Astrocyte (in vitro differentiated cells and primary cell): ENCODE results near the gene ODF4.

Experiments
- EZH2 ChIP-seq: IDR thresholded peaks from 2 replicates; pipeline ENCODE4 v1.6.1; 2012; ENCODE audit warnings: mild to moderate bottlenecking, low read length, inconsistent platforms; ENCODE audit not compliant: insufficient read depth
- TF ChIP-seq, protein P1 (sequence below): IDR thresholded peaks from 2 replicates; pipeline ENCODE4 v1.5.1; 2011; ENCODE audit warnings: low read depth, mild to moderate bottlenecking, inconsistent platforms, low read length, moderate library complexity; ENCODE audit not compliant: insufficient read depth

- TF ChIP-seq, protein P1, sequence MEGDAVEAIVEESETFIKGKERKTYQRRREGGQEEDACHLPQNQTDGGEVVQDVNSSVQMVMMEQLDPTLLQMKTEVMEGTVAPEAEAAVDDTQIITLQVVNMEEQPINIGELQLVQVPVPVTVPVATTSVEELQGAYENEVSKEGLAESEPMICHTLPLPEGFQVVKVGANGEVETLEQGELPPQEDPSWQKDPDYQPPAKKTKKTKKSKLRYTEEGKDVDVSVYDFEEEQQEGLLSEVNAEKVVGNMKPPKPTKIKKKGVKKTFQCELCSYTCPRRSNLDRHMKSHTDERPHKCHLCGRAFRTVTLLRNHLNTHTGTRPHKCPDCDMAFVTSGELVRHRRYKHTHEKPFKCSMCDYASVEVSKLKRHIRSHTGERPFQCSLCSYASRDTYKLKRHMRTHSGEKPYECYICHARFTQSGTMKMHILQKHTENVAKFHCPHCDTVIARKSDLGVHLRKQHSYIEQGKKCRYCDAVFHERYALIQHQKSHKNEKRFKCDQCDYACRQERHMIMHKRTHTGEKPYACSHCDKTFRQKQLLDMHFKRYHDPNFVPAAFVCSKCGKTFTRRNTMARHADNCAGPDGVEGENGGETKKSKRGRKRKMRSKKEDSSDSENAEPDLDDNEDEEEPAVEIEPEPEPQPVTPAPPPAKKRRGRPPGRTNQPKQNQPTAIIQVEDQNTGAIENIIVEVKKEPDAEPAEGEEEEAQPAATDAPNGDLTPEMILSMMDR, result no peak
- no peak for TF ChIP-seq EZH2
Measured at GRCh38 chr17:8300226-8300625, 39.4 kb upstream of the ODF4 start.
